Body of pancreas (tissue), 4 donors: ENCODE measurements around the gene KCNIP4.

Source experiments
- POLR2A ChIP-seq, 3 donors: fragments of 450-650 bp; IDR thresholded peaks; one replicate each; pipeline ENCODE4 v1.6.1; 2016; ENCODE audit warnings: antibody characterized with exemption in 3 of 3, mild to moderate bottlenecking in 2 of 3
- TF ChIP-seq, protein P1 (sequence below), 7 experiments: fragments of 450-650 bp in 4 of 7; fragments of 200-600 bp in 3 of 7; sonication (generic) in 3 of 7; IDR thresholded peaks; one replicate each; pipeline ENCODE4 v1.5.1; 2016 to 2019; ENCODE audit warnings: antibody characterized with exemption in 7 of 7

- TF ChIP-seq, protein P1, sequence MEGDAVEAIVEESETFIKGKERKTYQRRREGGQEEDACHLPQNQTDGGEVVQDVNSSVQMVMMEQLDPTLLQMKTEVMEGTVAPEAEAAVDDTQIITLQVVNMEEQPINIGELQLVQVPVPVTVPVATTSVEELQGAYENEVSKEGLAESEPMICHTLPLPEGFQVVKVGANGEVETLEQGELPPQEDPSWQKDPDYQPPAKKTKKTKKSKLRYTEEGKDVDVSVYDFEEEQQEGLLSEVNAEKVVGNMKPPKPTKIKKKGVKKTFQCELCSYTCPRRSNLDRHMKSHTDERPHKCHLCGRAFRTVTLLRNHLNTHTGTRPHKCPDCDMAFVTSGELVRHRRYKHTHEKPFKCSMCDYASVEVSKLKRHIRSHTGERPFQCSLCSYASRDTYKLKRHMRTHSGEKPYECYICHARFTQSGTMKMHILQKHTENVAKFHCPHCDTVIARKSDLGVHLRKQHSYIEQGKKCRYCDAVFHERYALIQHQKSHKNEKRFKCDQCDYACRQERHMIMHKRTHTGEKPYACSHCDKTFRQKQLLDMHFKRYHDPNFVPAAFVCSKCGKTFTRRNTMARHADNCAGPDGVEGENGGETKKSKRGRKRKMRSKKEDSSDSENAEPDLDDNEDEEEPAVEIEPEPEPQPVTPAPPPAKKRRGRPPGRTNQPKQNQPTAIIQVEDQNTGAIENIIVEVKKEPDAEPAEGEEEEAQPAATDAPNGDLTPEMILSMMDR (IDR thresholded peaks at IDR 0.05) = no peak
- no peak for TF ChIP-seq POLR2A (IDR thresholded peaks at IDR 0.05)
Measured at GRCh38 chr4:20809812-20810211, 1138.8 kb downstream of the KCNIP4 start.
